ENCODE data around the gene CALCOCO1. TPM values are rescaled to one million over a fixed set of nuclear protein-coding genes. Genes with fewer than 3 reads are reported as not detected.

The CALCOCO1 gene
- total RNA-seq, 1 experiment from 2014 or later: 49.4 TPM

GRCh38 chr12:53676656-53677015 is 50.6 kb downstream of the CALCOCO1 start:
- POLR2A ChIA-PET: interaction anchor here (0.7 to 4.1 kb wide), 20 partner anchors 10 to 355 kb away, joined by 3 to 88 read pairs (median 7); partner anchors contain the start of genes AAAS, ATF7, CALCOCO1 and TARBP2
- TF ChIP-seq CTCF (IDR thresholded peaks at IDR 0.05; ENCODE audit: unreplicated experiment): no peak
- DNase-seq (ENCODE audit: unreplicated experiment): no peak
- H3K27ac Mint-ChIP-seq (ENCODE audit: low read depth, unreplicated experiment): peak overlapping the region; percentile 80
- intact Hi-C loops (cut with micrococcal nuclease): loop anchor here (1.0 to 10.0 kb wide), 4 partner anchors 52 to 352 kb away; partner anchors contain the start of gene AAAS
- H3K27me3 Mint-ChIP-seq (ENCODE audit: insufficient read depth, unreplicated experiment): peaks cover 12% of the 10 kb centered on the region
- peak overlapping the region; percentile 83 for H3K4me3 Mint-ChIP-seq (ENCODE audit: unreplicated experiment)
- peaks cover 41% of the 10 kb centered on the region for H3K36me3 Mint-ChIP-seq (ENCODE audit: insufficient read depth, unreplicated experiment)
- no peaks in the 10 kb centered on the region for H3K9me3 Mint-ChIP-seq (ENCODE audit: unreplicated experiment)
- H3K4me1 Mint-ChIP-seq (ENCODE audit: insufficient read depth, unreplicated experiment): peaks cover 4% of the 10 kb centered on the region
- BruUV-seq (replicated peaks): no TSS peak
- CTCF ChIA-PET: interaction anchor here (0.9 to 3.2 kb wide), 9 partner anchors 13 to 133 kb away, joined by 3 to 37 read pairs (median 6); no protein-coding TSS in a partner anchor

- peak within 1 kb of the TSS; percentile 83 for H3K4me3 Mint-ChIP-seq (ENCODE audit: unreplicated experiment)
- CTCF ChIA-PET: interaction anchor here (0.6 to 3.2 kb wide), 25 partner anchors 9 to 363 kb away, joined by 3 to 37 read pairs (median 4); no protein-coding TSS in a partner anchor
- TF ChIP-seq CTCF (IDR thresholded peaks at IDR 0.05; ENCODE audit: unreplicated experiment): peak; percentile 97
- H3K27me3 Mint-ChIP-seq (ENCODE audit: insufficient read depth, unreplicated experiment): peaks cover 12% of the 10 kb centered on the region
- no TSS peak for BruUV-seq (replicated peaks)
- H3K36me3 Mint-ChIP-seq (ENCODE audit: insufficient read depth, unreplicated experiment): peaks cover 48% of the 10 kb centered on the region
- POLR2A ChIA-PET: interaction anchor here (0.5 to 4.1 kb wide), 38 partner anchors 9 to 355 kb away, joined by 3 to 88 read pairs (median 4); partner anchors contain the start of genes AAAS, ATF7, CALCOCO1 and MAP3K12
- intact Hi-C loops (cut with micrococcal nuclease): loop anchor here (1.0 to 10.0 kb wide), 4 partner anchors 51 to 351 kb away; partner anchors contain the start of gene AAAS
- peak; percentile 98 for DNase-seq (ENCODE audit: unreplicated experiment)
- peak within 1 kb of the TSS; percentile 80 for H3K27ac Mint-ChIP-seq (ENCODE audit: low read depth, unreplicated experiment)
- peaks cover 10% of the 10 kb centered on the region for H3K4me1 Mint-ChIP-seq (ENCODE audit: insufficient read depth, unreplicated experiment)
- H3K9me3 Mint-ChIP-seq (ENCODE audit: unreplicated experiment): no peaks in the 10 kb centered on the region
Observed at GRCh38 chr12:53675701-53676607, 51.3 kb downstream of the CALCOCO1 start, which contains the start of gene ATP5MC2. ATP5MC2 (minus strand) TSS chr12:53676083; CDS start chr12:53672614, 3,469 bp downstream.

GRCh38 chr12:53674977-53675700 is 52.1 kb downstream of the CALCOCO1 start:
- H3K27ac Mint-ChIP-seq (ENCODE audit: low read depth, unreplicated experiment): peak overlapping the region; percentile 80
- H3K4me1 Mint-ChIP-seq (ENCODE audit: insufficient read depth, unreplicated experiment): peaks cover 10% of the 10 kb centered on the region
- H3K4me3 Mint-ChIP-seq (ENCODE audit: unreplicated experiment): peak overlapping the region; percentile 83
- TF ChIP-seq CTCF (IDR thresholded peaks at IDR 0.05; ENCODE audit: unreplicated experiment): no peak
- H3K27me3 Mint-ChIP-seq (ENCODE audit: insufficient read depth, unreplicated experiment): peaks cover 12% of the 10 kb centered on the region
- TSS peak; percentile 73 for BruUV-seq (replicated peaks)
- no peaks in the 10 kb centered on the region for H3K9me3 Mint-ChIP-seq (ENCODE audit: unreplicated experiment)
- CTCF ChIA-PET: interaction anchor here (0.6 to 3.2 kb wide), 24 partner anchors 8 to 364 kb away, joined by 3 to 37 read pairs (median 4); no protein-coding TSS in a partner anchor
- H3K36me3 Mint-ChIP-seq (ENCODE audit: insufficient read depth, unreplicated experiment): peaks cover 56% of the 10 kb centered on the region
- POLR2A ChIA-PET: interaction anchor here (0.5 to 4.1 kb wide), 33 partner anchors 8 to 717 kb away, joined by 3 to 88 read pairs (median 4); partner anchors contain the start of genes AAAS, ATF7, CALCOCO1 and MAP3K12
- DNase-seq (ENCODE audit: unreplicated experiment): peak; percentile 26
- intact Hi-C loops (cut with micrococcal nuclease): loop anchor here (10.0 kb wide), 1 partner anchor 350 kb away; the partner anchor contains the start of gene AAAS

Data from MCF 10A (cell line).